CD4-positive, alpha-beta T cell (primary cell): ENCODE data around the gene CARD9. TPM values are rescaled to one million over a fixed set of nuclear protein-coding genes. Genes with fewer than 3 reads are reported as not detected.

Experiments
- ATAC-seq: fragments of 200-7000 bp; cut with Tn5 transposase; one replicate; pipeline ENCODE4 v1.10.0; 2022; ENCODE audit warnings: mild to moderate bottlenecking; ENCODE audit not compliant: poor library complexity
- CTCF ChIA-PET: fragments of 350-600 bp; sonication (Branson Sonifier 250); formaldehyde crosslinking; loops from one replicate; lab custom pipeline; 2021; ENCODE audit warnings: antibody characterized with exemption, inconsistent platforms; lab: Charles Lee
- POLR2A ChIA-PET: fragments of 350-600 bp; sonication (Branson Sonifier 250); formaldehyde crosslinking; loops from one replicate; lab custom pipeline; 2021; ENCODE audit warnings: antibody characterized with exemption, inconsistent platforms; lab: Charles Lee
- DNase-seq, 14 experiments: peaks; one replicate each; pipeline ENCODE4 v3.0.0-alpha.2; 2013 to 2020; ENCODE audit warnings: mixed read lengths in 2 of 14
- H3K27ac ChIP-seq, 2 donors: one replicate each; pipeline versions ENCODE4 v1.5.1 to v1.7.0; 2013; ENCODE audit warnings: low read length in 2 of 2, low read depth in 1 of 2, mild to moderate bottlenecking in 1 of 2
- H3K27me3 ChIP-seq, 2 experiments: 1 replicate in 1 of 2; 2 replicates in 1 of 2; pipeline versions ENCODE4 v1.6.1 to v1.7.0; 2013; ENCODE audit warnings: low read length in 2 of 2, control low read depth in 1 of 2, mild to moderate bottlenecking in 1 of 2, moderate library complexity in 1 of 2; ENCODE audit not compliant: insufficient read depth in 2 of 2, control insufficient read depth in 1 of 2
- H3K36me3 ChIP-seq: one replicate; pipeline ENCODE4 v1.6.1; 2013; ENCODE audit warnings: low read length, control low read depth; ENCODE audit not compliant: insufficient read depth
- H3K4me1 ChIP-seq: one replicate; pipeline ENCODE4 v1.6.1; 2013; ENCODE audit warnings: low read length, control low read depth; ENCODE audit not compliant: insufficient read depth
- H3K4me3 ChIP-seq: one replicate; pipeline ENCODE4 v1.5.1; 2013; ENCODE audit warnings: mild to moderate bottlenecking, low read length, moderate library complexity
- H3K9me3 ChIP-seq, 2 experiments: 1 replicate in 1 of 2; 2 replicates in 1 of 2; pipeline versions ENCODE4 v1.6.1 to v1.7.0; 2013; ENCODE audit warnings: low read length in 2 of 2, mild to moderate bottlenecking in 2 of 2, control low read depth in 1 of 2, moderate library complexity in 1 of 2; ENCODE audit not compliant: control insufficient read depth in 1 of 2, insufficient read depth in 1 of 2
- H3K27ac Mint-ChIP-seq: one replicate; pipeline ENCODE4 v1.8.0; 2020; ENCODE audit warnings: mixed read lengths
- H3K27me3 Mint-ChIP-seq: one replicate; pipeline ENCODE4 v1.8.0; 2021; ENCODE audit warnings: mixed read lengths
- H3K36me3 Mint-ChIP-seq: one replicate; pipeline ENCODE4 v1.8.0; 2021; ENCODE audit warnings: low read depth, mixed read lengths
- H3K4me1 Mint-ChIP-seq: one replicate; pipeline ENCODE4 v1.8.0; 2021; ENCODE audit warnings: low read depth, mixed read lengths
- H3K4me3 Mint-ChIP-seq: one replicate; pipeline ENCODE4 v1.8.0; 2020; ENCODE audit warnings: mild to moderate bottlenecking, mixed read lengths
- H3K9me3 Mint-ChIP-seq: one replicate; pipeline ENCODE4 v1.8.0; 2020; ENCODE audit warnings: mixed read lengths
- CTCF ChIP-seq: fragments of 200-600 bp; IDR thresholded peaks from one replicate; pipeline ENCODE4 v1.8.0; 2022; ENCODE audit warnings: antibody characterized with exemption, mild to moderate bottlenecking
- intact Hi-C, 2 experiments: fragments of 100-400 bp; cut with DNase I in 1 of 2; cut with micrococcal nuclease in 1 of 2; formaldehyde crosslinking; loops; one replicate each; pipeline versions ENCODE4 v1.15.1 to v1.9.0; 2023 to 2025; cut with DNase I, micrococcal nuclease
- total RNA-seq, 174 experiments: library from RNA in 2 of 174; stranded (reverse) in 2 of 174; gene quantifications; one replicate each; pipeline ENCODE4 v1.2.3 and lab custom pipeline; 2021 to 2026

CARD9 gene
- total RNA-seq, 2 experiments from 2014 or later: 0.36 to 0.64 TPM

DNA sequence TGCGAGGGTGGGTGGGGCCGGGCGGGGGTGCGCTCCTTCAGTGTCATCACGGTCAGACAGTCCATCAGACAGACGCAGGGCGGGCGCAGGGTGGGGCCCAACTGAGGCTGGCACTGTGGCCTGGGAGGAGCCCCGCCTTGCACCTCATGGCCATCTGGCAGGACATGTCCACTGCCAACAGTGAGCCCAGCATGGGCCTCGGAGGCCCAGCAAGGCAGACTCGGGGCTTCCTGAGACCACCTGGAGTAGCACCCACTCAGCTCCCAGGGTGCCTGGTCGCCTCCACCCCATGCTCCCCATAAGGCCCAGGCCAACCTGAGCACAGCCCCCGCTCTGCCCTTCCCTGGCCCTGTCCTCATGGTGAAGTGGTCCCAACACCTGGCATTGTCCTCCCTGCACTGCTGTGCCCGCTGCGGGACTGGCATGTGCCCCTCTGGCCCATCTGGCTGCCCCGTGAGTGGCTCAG, 54.7 kb downstream of the CARD9 start:
- TF ChIP-seq CTCF: no peak
- Histone ChIP-seq H3K4me3 (no peak overlapping the region), H3K4me1 (no peaks in the 10 kb centered on the region), H3K36me3 (no peaks in the 10 kb centered on the region), H3K9me3 (peaks cover 3 to 24% of the 10 kb centered on the region in 2 experiments), H3K27me3 (no peaks in the 10 kb centered on the region), H3K27ac (no peak overlapping the region)
- H3K9me3 Mint-ChIP-seq: no peaks in the 10 kb centered on the region
- H3K4me1 Mint-ChIP-seq: no peaks in the 10 kb centered on the region
- intact Hi-C loops: no loop called here
- H3K4me3 Mint-ChIP-seq: no peak overlapping the region
- ChIA-PET POLR2A (interaction anchor here (0.6 kb wide), 1 partner anchor 370 kb away, joined by 3 read pairs; no protein-coding TSS in a partner anchor), CTCF (no interaction called here)
- H3K27ac Mint-ChIP-seq: no peak overlapping the region
- no peaks in the 10 kb centered on the region for H3K36me3 Mint-ChIP-seq
- no peak for ATAC-seq
- peaks cover 4% of the 10 kb centered on the region for H3K27me3 Mint-ChIP-seq
- DNase-seq: no peak

DNA sequence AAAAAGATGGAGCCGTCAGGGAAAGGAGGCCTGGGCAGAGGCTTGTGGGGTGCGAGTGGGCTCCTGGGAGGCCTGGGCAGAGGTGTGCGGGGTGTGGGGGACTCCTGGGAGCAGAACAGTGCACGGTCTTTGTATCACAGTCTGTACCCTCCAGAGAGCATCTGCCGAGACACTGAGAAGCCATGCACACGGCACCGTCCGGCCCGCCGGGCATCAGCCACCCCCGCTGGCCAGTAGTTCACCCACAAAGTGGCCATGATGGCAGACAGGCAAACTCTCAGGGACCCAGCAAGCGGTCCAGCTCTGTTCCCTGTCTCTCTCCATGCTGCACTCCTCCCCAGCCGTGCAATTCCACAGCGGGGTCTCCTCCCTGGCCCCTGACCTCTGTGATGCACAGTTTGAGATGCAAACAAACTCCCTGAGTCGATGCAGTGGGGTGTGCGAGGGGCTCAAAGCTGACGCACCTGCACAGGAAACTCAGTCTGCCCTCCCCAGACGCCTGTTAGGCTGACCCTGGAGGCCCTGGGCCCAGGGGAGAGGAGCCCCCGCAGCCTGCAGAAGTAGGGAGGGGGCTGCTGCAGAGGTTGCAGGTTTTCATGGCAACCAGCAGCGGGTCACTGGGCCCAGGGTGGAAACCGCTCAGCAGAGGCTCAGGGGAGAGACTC, 55.2 kb downstream of the CARD9 start:
- Mint-ChIP-seq H3K36me3 (no peaks in the 10 kb centered on the region), H3K4me3 (no peak overlapping the region), H3K4me1 (no peaks in the 10 kb centered on the region), H3K27ac (no peak overlapping the region), H3K27me3 (peaks cover 4% of the 10 kb centered on the region), H3K9me3 (no peaks in the 10 kb centered on the region)
- no peaks in the 10 kb centered on the region for H3K27me3 ChIP-seq
- intact Hi-C loops: no loop called here
- ATAC-seq (no peak), DNase-seq (no peak)
- no peak overlapping the region for H3K27ac ChIP-seq
- ChIA-PET CTCF (no interaction called here), POLR2A (no interaction called here)
- no peaks in the 10 kb centered on the region for H3K36me3 ChIP-seq
- peaks cover 3 to 24% of the 10 kb centered on the region in 2 experiments for H3K9me3 ChIP-seq
- H3K4me3 ChIP-seq: no peak overlapping the region
- TF ChIP-seq CTCF: no peak
- H3K4me1 ChIP-seq: no peaks in the 10 kb centered on the region

DNA sequence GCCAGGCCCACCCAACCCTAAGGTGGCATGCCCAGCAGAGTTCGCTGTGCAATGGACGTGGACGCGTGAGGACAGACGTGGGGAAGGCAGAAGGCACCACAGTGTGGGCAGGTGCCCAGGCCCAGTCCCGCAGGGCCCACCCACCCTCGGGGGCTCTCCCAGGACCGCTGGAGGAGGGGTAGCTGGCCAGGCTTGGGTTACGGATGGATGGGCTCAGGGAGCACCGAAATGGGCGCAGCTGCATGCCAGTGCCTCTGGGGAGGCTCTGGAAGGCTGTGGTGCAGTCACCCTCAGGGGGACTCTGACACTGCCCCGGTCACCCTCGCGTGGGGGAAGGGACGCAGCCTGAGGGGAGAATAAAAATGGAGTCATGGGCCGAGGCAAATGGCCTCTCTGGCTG, 55.8 kb downstream of the CARD9 start:
- Histone ChIP-seq H3K9me3 (peaks cover 3 to 24% of the 10 kb centered on the region in 2 experiments), H3K4me1 (no peaks in the 10 kb centered on the region), H3K27me3 (no peaks in the 10 kb centered on the region), H3K4me3 (no peak overlapping the region), H3K36me3 (no peaks in the 10 kb centered on the region), H3K27ac (no peak overlapping the region)
- peaks cover 4% of the 10 kb centered on the region for H3K27me3 Mint-ChIP-seq
- ATAC-seq (no peak), DNase-seq (no peak)
- H3K4me1 Mint-ChIP-seq: no peaks in the 10 kb centered on the region
- ChIA-PET CTCF (no interaction called here), POLR2A (no interaction called here)
- no peak for TF ChIP-seq CTCF
- H3K9me3 Mint-ChIP-seq: no peaks in the 10 kb centered on the region
- intact Hi-C loops: no loop called here
- no peak overlapping the region for H3K4me3 Mint-ChIP-seq
- H3K27ac Mint-ChIP-seq: no peak overlapping the region
- H3K36me3 Mint-ChIP-seq: no peaks in the 10 kb centered on the region
